Measurements from ENCODE around the gene ALB.
"Not testable (repeated sequence)": the region's sequence is repeated elsewhere in the genome, so short reads cannot be mapped to it uniquely, and the experiment has no call there.

Gene ALB

DNA sequence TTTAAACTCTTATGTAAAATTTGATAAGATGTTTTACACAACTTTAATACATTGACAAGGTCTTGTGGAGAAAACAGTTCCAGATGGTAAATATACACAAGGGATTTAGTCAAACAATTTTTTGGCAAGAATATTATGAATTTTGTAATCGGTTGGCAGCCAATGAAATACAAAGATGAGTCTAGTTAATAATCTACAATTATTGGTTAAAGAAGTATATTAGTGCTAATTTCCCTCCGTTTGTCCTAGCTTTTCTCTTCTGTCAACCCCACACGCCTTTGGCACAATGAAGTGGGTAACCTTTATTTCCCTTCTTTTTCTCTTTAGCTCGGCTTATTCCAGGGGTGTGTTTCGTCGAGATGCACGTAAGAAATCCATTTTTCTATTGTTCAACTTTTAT lies at the start of gene ALB:
Gene ALB, plus strand, starts transcription at position 246 of the 400 bp plus-strand sequence. Its CDS starts 41 bp downstream, at position 287.
- DNase-seq (ENCODE audit: low spot score) = no peak

- DNase-seq (ENCODE audit: low spot score) = not testable (repeated sequence)
Measured at GRCh38 chr4:73357174-73357573, 46.9 kb upstream of the ALB start.

DNA sequence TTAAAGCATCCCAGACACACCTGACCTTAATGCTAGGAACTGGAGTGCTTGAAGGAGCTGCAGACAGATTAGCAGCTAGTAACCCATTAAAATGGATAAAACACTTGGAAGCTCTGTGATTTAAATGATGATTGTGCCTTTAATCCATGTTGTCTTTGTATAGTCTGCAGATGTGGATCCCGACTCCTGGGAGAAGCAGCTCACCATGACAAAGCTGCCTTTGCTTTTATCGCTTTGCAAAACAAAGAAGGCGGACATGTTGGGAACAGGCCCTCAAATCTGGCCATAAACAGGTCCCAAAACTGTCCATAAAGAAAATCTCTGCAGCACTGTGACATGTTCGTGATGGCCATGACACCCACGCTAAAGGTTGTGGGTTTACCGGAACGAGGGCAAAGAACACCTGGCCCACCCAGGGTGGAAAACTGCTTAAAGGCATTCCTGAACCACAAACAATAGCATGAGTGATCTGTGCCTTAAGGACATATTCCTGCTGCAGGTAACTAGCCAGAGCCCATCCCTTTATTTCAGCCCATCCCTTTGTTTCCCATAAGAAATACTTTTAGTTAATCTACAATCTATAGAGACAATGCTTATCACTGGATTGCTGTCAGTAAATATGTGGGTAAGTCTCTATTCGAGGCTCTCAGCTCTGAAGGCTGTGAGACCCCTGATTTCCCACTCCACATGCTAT lies 34.4 kb upstream of the ALB start:
- not testable (repeated sequence) for DNase-seq (ENCODE audit: low spot score)

GRCh38 chr4:73375328-73375741 lies 28.8 kb upstream of the ALB start:
- DNase-seq (ENCODE audit: low spot score) = no peak

GRCh38 chr4:73376251-73376650 lies 27.8 kb upstream of the ALB start:
- DNase-seq (ENCODE audit: low spot score) = no peak

DNA sequence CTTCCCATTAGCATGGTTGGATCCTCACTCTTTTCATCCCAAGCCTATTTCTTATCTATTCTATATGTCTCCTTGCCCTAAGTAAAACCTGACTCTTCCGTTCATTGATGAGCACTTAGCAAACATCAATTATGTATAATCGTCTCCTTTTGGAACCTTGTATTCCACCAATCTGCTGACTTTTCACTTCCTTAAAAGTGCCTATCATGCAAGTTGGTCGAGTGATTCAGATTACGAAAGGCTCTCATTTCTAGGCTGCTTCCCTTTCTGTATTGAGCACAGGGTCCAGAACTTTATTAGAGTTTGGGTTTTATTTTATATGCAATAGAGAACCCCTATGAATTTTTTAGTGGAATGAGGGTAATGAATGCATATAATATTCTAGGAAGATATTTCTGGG lies 27.1 kb upstream of the ALB start:
- DNase-seq (ENCODE audit: low spot score) = no peak

DNA sequence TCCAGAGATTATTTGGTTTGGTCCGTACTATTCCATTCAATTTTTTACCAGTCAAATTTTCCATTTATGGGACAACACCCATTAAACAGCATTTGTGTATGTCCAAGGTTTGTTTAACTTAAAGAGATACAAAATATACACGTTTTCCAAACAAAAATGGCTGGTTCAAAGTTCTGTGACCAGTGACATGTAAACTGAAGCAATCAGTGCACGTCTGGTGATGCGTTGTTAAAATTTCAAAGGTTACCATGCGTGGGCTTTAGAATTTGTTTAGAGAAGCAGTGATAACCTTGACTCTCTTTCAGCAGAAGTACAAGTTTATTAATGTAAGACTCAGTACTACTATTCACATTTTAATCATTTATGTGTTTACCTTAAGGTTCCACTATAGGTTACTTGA lies 25.2 kb upstream of the ALB start:
- no peak for DNase-seq (ENCODE audit: low spot score)

GRCh38 chr4:73379946-73380345 lies 24.1 kb upstream of the ALB start:
- DNase-seq (ENCODE audit: low spot score) = no peak

DNA sequence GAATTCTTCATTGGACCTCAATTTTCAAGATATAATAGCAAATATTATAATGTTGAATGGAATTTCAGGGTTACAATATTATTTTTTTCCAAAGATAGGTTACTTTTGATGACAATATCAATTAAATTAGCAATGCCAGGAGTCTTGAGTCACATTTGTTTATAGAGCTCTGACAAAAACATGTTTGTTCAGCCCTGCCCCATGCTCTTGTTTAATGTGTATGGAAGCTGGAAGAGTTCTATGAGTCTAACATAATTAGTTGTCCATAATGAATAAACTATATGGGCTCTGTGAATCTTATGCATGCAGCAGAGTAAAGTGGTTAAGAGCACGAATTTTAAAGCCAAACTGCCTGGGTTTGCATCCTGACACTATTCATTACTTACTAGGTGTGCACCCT lies 22.9 kb upstream of the ALB start:
- DNase-seq (ENCODE audit: low spot score) = no peak

- no peak for DNase-seq (ENCODE audit: low spot score)
Measured at GRCh38 chr4:73383452-73383851, 20.6 kb upstream of the ALB start.

DNA sequence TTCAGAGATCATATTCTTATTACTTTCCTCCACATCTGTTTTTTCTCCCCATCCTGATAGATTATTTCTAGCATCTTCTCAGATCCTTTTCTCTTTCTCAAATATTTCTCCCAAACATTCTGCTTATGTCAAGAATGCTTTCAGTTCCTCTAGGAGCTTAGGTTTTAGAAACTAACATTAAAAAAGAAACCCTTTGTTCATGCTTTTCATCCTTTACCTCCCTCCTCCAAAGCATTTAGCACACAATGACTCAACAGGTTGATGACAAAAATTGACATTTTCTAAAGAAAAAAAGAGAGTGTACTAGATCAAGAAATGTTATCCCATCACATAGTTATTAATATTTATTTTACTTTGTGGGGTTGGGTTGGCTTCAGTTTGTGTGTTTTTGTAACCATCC lies 16.5 kb upstream of the ALB start:
- no peak for DNase-seq (ENCODE audit: low spot score)

DNA sequence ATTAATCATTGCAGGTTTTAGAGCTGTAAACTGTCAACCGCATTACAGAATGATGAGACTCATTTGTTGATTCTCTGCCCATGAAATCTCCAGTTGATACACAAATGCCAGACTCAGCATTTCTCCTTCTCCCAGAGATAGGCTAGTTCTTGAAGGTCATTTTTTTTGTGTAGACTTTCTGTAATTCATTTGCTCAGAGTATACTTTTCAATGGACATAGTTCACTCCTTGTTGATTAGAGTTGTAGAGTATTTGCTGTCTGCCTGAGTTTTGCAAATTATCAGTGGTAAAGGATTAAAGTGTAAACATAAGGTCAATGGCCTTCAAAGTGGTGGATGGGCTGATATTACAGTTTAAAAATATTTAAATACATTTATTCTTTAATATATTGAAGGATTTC lies 15.2 kb upstream of the ALB start:
- DNase-seq (ENCODE audit: low spot score) = no peak

DNA sequence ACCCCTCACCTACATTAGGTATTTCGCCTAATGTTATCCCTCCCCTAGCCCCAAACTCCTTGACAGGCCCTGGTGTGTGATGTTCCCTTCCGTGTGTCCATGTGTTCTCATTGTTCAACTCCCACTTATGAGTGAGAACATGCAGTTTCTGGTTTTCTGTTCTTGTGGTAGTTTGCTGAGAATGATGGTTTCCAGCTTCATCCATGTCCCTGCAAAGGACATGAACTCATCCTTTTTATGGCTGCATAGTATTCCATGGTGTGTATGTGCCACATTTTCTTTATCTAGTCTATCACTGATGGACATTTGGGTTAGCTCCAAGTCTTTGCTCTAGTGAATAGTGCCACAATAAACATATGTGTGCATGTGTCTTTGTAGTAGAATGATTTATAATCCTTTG lies 14.4 kb upstream of the ALB start:
- not testable (repeated sequence) for DNase-seq (ENCODE audit: low spot score)

GRCh38 chr4:73391774-73392173 lies 12.3 kb upstream of the ALB start:
- no peak for DNase-seq (ENCODE audit: low spot score)

GRCh38 chr4:73392936-73393335 lies 11.2 kb upstream of the ALB start:
- no peak for DNase-seq (ENCODE audit: low spot score)

DNA sequence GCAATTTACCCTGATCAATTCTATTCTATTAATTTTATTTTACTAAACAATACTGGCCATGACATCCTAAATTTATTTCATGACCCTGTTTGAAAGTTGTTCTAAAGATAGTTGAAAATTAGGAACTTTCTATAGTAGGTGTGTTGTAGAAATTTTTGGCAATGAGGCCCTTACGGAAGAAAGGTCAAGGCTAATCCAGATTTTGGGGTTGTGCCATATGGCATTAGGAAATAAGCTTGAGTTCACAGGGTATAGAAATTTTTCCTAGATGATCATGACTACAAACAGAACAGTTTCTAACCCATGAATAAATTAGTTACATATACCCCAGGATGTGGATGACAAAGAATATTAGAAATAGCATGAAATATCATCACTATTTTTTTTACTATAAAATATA lies 7.8 kb upstream of the ALB start:
- DNase-seq (ENCODE audit: low spot score) = no peak

DNA sequence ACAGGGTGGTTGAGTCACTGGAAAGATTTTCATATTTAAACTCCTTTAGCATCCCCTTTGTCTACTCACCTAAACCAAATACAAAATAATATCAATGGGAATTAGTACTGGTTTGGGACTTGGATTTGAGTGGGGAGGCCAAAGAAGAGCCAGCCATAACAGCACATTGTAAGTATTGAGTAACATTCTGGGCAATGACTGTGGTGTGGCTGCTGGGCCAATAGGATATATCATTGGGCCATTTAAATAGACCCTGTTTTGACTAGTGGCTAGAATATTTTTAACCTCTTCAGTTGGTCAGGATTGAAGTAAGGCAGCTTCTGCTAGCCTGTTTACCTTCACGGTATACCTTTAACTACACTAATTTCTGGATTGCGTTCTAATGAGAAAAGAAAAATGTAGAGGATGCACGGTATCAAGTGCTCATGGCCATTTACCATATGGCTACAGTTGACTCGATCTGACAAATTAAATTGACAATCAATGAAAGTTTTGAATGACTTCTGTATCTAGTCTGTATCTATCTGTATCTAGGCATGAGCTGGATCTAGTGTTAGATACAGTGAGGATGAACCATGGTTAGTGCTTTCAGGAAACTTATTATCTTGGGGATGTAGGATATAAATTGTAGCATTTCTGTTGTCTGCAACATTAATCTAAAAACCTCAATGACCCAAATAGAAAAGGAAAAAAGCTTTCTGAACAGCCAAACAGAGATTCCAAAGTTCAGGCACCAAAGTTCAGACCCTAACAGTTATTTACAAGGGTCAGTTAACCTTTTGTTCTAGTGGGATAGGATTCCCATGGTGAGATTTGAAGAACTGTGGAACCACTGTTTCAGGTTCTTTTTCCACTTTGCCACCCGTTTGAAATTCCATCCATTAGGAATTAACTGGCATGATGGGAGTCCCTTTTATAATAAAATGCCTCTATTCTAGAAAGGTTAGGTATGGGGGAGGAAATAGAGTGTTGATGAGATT lies 6.8 kb upstream of the ALB start:
- no peak for DNase-seq (ENCODE audit: low spot score)

DNA sequence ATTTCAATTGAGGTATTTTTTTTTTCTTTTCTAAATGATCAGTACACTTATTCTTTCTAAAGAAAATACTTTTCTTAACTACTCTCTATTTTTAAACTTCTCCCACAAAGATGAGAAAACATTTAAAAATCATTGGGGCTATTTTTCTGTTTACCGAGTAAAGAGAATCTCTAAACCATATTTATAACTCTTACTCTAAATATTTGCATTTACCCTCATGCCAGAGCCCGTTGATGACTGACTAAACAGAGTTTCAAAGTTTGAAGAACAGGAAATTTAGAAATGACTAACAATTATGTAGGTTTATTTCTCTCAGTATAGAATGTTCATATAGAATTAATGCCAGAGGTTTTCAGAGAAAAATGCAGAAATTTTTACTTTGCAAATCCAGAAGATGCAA lies 2.7 kb upstream of the ALB start:
- DNase-seq (ENCODE audit: low spot score) = no peak

GRCh38 chr4:73404457-73404856 lies 370 bp downstream of the ALB start:
- DNase-seq (ENCODE audit: low spot score) = no peak

GRCh38 chr4:73405138-73405537 lies 1.1 kb downstream of the ALB start:
- no peak for DNase-seq (ENCODE audit: low spot score)

- DNase-seq (ENCODE audit: low spot score) = no peak
Measured at GRCh38 chr4:73406548-73406875, 2.4 kb downstream of the ALB start.

DNA sequence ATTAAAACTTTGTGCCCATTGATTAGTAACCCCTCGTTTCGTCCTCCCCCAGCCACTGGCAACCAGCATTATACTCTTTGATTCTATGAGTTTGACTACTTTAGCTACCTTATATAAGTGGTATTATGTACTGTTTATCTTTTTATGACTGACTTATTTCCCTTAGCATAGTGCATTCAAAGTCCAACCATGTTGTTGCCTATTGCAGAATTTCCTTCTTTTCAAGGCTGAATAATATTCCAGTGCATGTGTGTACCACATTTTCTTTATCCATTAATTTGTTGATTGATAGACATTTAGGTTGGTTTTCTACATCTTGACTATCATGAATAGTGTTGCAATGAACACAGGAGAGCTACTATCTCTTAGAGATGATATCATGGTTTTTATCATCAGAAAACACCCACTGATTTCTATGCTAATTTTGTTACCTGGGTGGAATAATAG lies 3.2 kb downstream of the ALB start:
- no peak for DNase-seq (ENCODE audit: low spot score)

DNA sequence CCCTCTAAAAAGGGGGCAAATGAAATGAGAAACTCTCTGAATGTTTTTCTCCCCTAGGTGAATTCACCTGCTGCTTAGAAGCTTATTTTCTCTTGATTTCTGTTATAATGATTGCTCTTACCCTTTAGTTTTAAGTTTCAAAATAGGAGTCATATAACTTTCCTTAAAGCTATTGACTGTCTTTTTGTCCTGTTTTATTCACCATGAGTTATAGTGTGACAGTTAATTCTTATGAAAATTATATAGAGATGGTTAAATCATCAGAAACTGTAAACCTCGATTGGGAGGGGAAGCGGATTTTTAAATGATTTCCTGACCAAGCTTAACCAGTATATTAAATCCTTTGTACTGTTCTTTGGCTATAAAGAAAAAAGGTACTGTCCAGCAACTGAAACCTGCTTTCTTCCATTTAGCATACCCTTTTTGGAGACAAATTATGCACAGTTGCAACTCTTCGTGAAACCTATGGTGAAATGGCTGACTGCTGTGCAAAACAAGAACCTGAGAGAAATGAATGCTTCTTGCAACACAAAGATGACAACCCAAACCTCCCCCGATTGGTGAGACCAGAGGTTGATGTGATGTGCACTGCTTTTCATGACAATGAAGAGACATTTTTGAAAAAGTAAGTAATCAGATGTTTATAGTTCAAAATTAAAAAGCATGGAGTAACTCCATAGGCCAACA lies 4.2 kb downstream of the ALB start:
- DNase-seq (ENCODE audit: low spot score) = no peak
